B cell (primary cell): ENCODE data around the gene CAPNS1. TPM values are rescaled to one million over a fixed set of nuclear protein-coding genes. Genes with fewer than 3 reads are reported as not detected.
"Not testable (repeated sequence)": the region's sequence is repeated elsewhere in the genome, so short reads cannot be mapped to it uniquely, and the experiment has no call there.

Source experiments
- ATAC-seq: fragments of 200-7000 bp; cut with Tn5 transposase; one replicate; pipeline ENCODE4 v1.10.0; 2021; ENCODE audit warnings: low read depth, mild to moderate bottlenecking, moderate number of reproducible peaks, moderate library complexity
- CTCF ChIA-PET: fragments of 350-600 bp; sonication (Branson Sonifier 250); formaldehyde crosslinking; loops from one replicate; lab custom pipeline; 2021; ENCODE audit warnings: antibody characterized with exemption, inconsistent platforms; lab: Charles Lee
- POLR2A ChIA-PET: fragments of 350-600 bp; sonication (Branson Sonifier 250); formaldehyde crosslinking; loops from one replicate; lab custom pipeline; 2021; ENCODE audit warnings: antibody characterized with exemption; lab: Charles Lee
- DNase-seq: peaks from one replicate; pipeline ENCODE4 v3.0.0; 2013
- H2AFZ ChIP-seq: 2 replicates; pipeline ENCODE4 v1.6.1; 2012; ENCODE audit warnings: mild to moderate bottlenecking, low read depth, low read length; ENCODE audit not compliant: insufficient read depth, poor library complexity, severe bottlenecking
- H3K27ac ChIP-seq, 2 donors: 1 replicate in 1 of 2; 2 replicates in 1 of 2; pipeline ENCODE4 v1.5.1; 2012 to 2013; ENCODE audit warnings: low read length in 2 of 2, mild to moderate bottlenecking in 2 of 2, moderate library complexity in 1 of 2
- H3K27me3 ChIP-seq, 4 experiments: fragments of 200-600 bp in 1 of 4; sonication (generic) in 1 of 4; replicated peaks in 1 of 4; 1 replicate in 2 of 4; 2 replicates in 2 of 4; pipeline versions ENCODE4 v1.6.1 to v1.7.0; 2013 to 2016; ENCODE audit warnings: low read length in 3 of 4, mild to moderate bottlenecking in 2 of 4, mixed read lengths in 1 of 4, moderate library complexity in 1 of 4; ENCODE audit not compliant: insufficient read depth in 4 of 4, control insufficient read depth in 3 of 4; ENCODE audit errors: control extremely low read depth in 1 of 4
- H3K36me3 ChIP-seq, 2 experiments: replicated peaks in 1 of 2; 1 replicate in 1 of 2; 2 replicates in 1 of 2; pipeline versions ENCODE4 v1.6.1 to v1.7.1; 2013; ENCODE audit warnings: low read length in 1 of 2; ENCODE audit not compliant: insufficient read depth in 2 of 2, control insufficient read depth in 1 of 2; ENCODE audit errors: control extremely low read depth in 1 of 2, extremely low read depth in 1 of 2
- H3K4me1 ChIP-seq, 2 donors: fragments of 200-600 bp in 1 of 2; sonication (generic) in 1 of 2; 1 replicate in 1 of 2; 2 replicates in 1 of 2; pipeline versions ENCODE4 v1.5.1 to v1.6.1; 2013 to 2017; ENCODE audit warnings: low read length in 2 of 2; ENCODE audit not compliant: control insufficient read depth in 2 of 2, insufficient read depth in 2 of 2
- H3K4me2 ChIP-seq: replicated peaks from 2 replicates; pipeline ENCODE3; 2012; ENCODE audit warnings: mild to moderate bottlenecking, low read depth, low read length; ENCODE audit not compliant: poor library complexity, severe bottlenecking
- H3K4me3 ChIP-seq, 5 experiments: fragments of 200-600 bp in 1 of 5; sonication (generic) in 1 of 5; 1 replicate in 3 of 5; 2 replicates in 2 of 5; pipeline versions ENCODE4 v1.5.1 to v1.7.0; 2011 to 2016; ENCODE audit warnings: low read length in 4 of 5, mild to moderate bottlenecking in 4 of 5, low read depth in 2 of 5, control low read depth in 1 of 5, moderate library complexity in 1 of 5; ENCODE audit not compliant: insufficient read depth in 1 of 5; ENCODE audit errors: control extremely low read depth in 1 of 5, extremely low read depth in 1 of 5
- H3K79me2 ChIP-seq: fragments of 200-600 bp; sonication (generic); one replicate; pipeline ENCODE4 v1.6.0; 2016; ENCODE audit warnings: low read length; ENCODE audit not compliant: control insufficient read depth, insufficient read depth
- H3K9ac ChIP-seq: fragments of 200-600 bp; sonication (generic); 2 replicates; pipeline ENCODE4 v1.6.1; 2017; ENCODE audit warnings: mild to moderate bottlenecking, low read length, moderate library complexity
- H3K9me3 ChIP-seq, 3 donors: one replicate each; pipeline versions ENCODE4 v1.6.1 to v1.7.1; 2013; ENCODE audit warnings: low read length in 2 of 3; ENCODE audit not compliant: control insufficient read depth in 2 of 3, insufficient read depth in 1 of 3; ENCODE audit errors: control extremely low read depth in 1 of 3
- H4K20me1 ChIP-seq: 2 replicates; pipeline ENCODE4 v1.6.0; 2012; ENCODE audit warnings: mild to moderate bottlenecking, low read length; ENCODE audit not compliant: insufficient read depth, control insufficient read depth, poor library complexity, severe bottlenecking
- H3K27ac Mint-ChIP-seq: one replicate; pipeline ENCODE4 v1.8.0; 2021; ENCODE audit warnings: mixed read lengths
- H3K27me3 Mint-ChIP-seq: one replicate; pipeline ENCODE4 v1.8.0; 2021; ENCODE audit warnings: mixed read lengths
- H3K4me1 Mint-ChIP-seq: one replicate; pipeline ENCODE4 v1.8.0; 2021; ENCODE audit warnings: mixed read lengths
- H3K4me3 Mint-ChIP-seq: one replicate; pipeline ENCODE4 v1.8.0; 2021; ENCODE audit warnings: mixed read lengths
- H3K9me3 Mint-ChIP-seq: one replicate; pipeline ENCODE4 v1.8.0; 2022; ENCODE audit warnings: mixed read lengths; ENCODE audit not compliant: insufficient read depth
- EZH2 ChIP-seq: IDR thresholded peaks from 2 replicates; pipeline ENCODE4 v1.6.1; 2012; ENCODE audit warnings: borderline replicate concordance, low read depth, mild to moderate bottlenecking, moderate library complexity, low read length; ENCODE audit not compliant: insufficient read depth, poor library complexity, severe bottlenecking
- WGBS: methylation state at CpG from one replicate; pipeline ENCODE4 v1.1.5; 2013; ENCODE audit warnings: missing lambda C conversion rate; ENCODE audit not compliant: insufficient coverage; 5-methylcytosine and 5-hydroxymethylcytosine counted together
- intact Hi-C: fragments of 100-400 bp; cut with micrococcal nuclease; formaldehyde crosslinking; loops from one replicate; pipeline ENCODE4 v1.10.0; 2022
- polyA plus RNA-seq: library from polyadenylated mRNA; depleted of rRNA; stranded (reverse); fragments of >200 nt; gene quantifications from 2 replicates; pipeline ENCODE4 v1.2.3, GENCODE V29; 2012
- total RNA-seq, 2 donors: library from RNA; stranded (reverse); fragments of 120-200 nt in 1 of 2; gene quantifications; 1 replicate in 1 of 2; 2 replicates in 1 of 2; pipeline versions ENCODE4 v1.2.3 to v1.2.4, GENCODE V29; 2013 to 2022
- TF ChIP-seq, protein P1 (sequence below): fragments of 200-600 bp; IDR thresholded peaks from one replicate; pipeline ENCODE4 v1.8.0; 2022; ENCODE audit warnings: antibody characterized with exemption, mild to moderate bottlenecking

Gene CAPNS1
- total and polyA plus RNA-seq, 2 donors (not counting 1 experiment from before 2014, with no cell fraction given), result 272 to 294 TPM

DNA sequence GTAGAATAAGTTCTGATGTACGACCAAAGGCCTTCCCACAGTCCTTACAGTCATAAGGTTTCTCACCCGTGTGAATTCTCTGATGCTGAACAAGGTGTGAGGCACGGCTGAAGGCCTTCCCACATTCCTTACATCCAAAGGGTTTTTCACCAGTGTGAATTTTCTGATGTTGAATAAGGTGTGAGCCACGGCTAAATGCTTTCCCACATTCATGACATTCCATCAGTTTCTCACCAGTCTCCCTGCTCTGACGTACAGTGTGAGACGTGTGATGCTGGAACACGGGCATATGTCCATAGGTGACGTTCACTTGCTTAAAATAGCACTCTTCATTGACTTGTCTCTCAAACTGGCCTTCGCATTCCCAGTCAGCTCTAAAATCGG, 43.4 kb downstream of the CAPNS1 start:
- ChIA-PET POLR2A (no interaction called here), CTCF (interaction anchor here (1.0 kb wide), 1 partner anchor 14 kb away, joined by 4 read pairs; no protein-coding TSS in a partner anchor)
- H3K27me3 ChIP-seq, result no peaks in the 10 kb centered on the region
- TF ChIP-seq EZH2, result no peak
- TF ChIP-seq, protein P1, sequence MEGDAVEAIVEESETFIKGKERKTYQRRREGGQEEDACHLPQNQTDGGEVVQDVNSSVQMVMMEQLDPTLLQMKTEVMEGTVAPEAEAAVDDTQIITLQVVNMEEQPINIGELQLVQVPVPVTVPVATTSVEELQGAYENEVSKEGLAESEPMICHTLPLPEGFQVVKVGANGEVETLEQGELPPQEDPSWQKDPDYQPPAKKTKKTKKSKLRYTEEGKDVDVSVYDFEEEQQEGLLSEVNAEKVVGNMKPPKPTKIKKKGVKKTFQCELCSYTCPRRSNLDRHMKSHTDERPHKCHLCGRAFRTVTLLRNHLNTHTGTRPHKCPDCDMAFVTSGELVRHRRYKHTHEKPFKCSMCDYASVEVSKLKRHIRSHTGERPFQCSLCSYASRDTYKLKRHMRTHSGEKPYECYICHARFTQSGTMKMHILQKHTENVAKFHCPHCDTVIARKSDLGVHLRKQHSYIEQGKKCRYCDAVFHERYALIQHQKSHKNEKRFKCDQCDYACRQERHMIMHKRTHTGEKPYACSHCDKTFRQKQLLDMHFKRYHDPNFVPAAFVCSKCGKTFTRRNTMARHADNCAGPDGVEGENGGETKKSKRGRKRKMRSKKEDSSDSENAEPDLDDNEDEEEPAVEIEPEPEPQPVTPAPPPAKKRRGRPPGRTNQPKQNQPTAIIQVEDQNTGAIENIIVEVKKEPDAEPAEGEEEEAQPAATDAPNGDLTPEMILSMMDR, result no peak
- no peaks in the 10 kb centered on the region for H3K4me1 ChIP-seq
- H3K4me3 Mint-ChIP-seq, result no peak overlapping the region
- H3K4me2 ChIP-seq, result no peak overlapping the region
- H2AFZ ChIP-seq, result no peak overlapping the region
- no peaks in the 10 kb centered on the region for H3K79me2 ChIP-seq
- DNase-seq, result no peak
- no peaks in the 10 kb centered on the region for H3K27me3 Mint-ChIP-seq
- no peak overlapping the region for H3K27ac ChIP-seq
- no peak overlapping the region for H3K9ac ChIP-seq
- H3K9me3 ChIP-seq, result no peaks in the 10 kb centered on the region
- WGBS, result 96% methylated on average over 6 of the region's 10 CpGs
- peaks cover 5 to 7% of the 10 kb centered on the region in 2 experiments for H3K36me3 ChIP-seq
- H3K27ac Mint-ChIP-seq, result no peak overlapping the region
- no peak overlapping the region for H3K4me3 ChIP-seq
- no peaks in the 10 kb centered on the region for H3K9me3 Mint-ChIP-seq
- no peaks in the 10 kb centered on the region for H3K4me1 Mint-ChIP-seq
- H4K20me1 ChIP-seq, result no peaks in the 10 kb centered on the region
- ATAC-seq, result no peak
- intact Hi-C loops, result no loop called here

DNA sequence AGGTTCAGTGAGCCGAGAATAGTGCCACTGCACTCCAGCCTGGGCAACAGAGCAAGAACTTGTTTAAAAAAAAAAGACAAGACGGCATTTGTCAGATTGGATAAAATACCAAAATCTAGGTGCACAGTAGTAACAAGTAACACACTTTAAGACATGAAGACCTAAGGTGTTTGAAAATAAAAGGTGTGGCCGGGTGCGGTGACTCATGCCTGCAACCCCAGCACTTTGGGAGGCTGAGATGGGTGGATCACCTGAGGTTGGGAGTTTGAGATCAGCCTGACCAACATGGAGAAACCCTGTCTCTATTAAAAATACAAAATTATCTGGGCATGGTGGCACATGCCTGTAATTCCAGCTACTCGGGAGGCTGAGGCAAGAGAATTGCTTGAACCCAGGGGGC, 46.9 kb downstream of the CAPNS1 start:
- H3K27ac Mint-ChIP-seq, H3K27me3 ChIP-seq, H3K4me3 Mint-ChIP-seq, H3K9me3 Mint-ChIP-seq, POLR2A ChIA-PET, DNase-seq, CTCF ChIA-PET, H3K27ac ChIP-seq, H3K36me3 ChIP-seq, H3K79me2 ChIP-seq, H3K9me3 ChIP-seq, H3K9ac ChIP-seq, ATAC-seq, H3K27me3 Mint-ChIP-seq, H3K4me3 ChIP-seq, H3K4me1 ChIP-seq, H4K20me1 ChIP-seq, H3K4me1 Mint-ChIP-seq, intact Hi-C loops, H2AFZ ChIP-seq, H3K4me2 ChIP-seq: not testable (repeated sequence)
- 80% methylated on average over 1 of the region's 5 CpGs for WGBS
